Liver (tissue), 9 donors: ENCODE data around the gene TSN. TPM values are rescaled to one million over a fixed set of nuclear protein-coding genes. Genes with fewer than 3 reads are reported as not detected.

Experiments
- DNase-seq: peaks from one replicate; pipeline ENCODE4 v3.0.0-alpha.2; 2017; ENCODE audit warnings: low spot score
- H3K27ac ChIP-seq, 2 donors: one replicate each; pipeline ENCODE4 v1.7.0; 2013; ENCODE audit warnings: inconsistent platforms in 2 of 2, low read length in 2 of 2, control low read depth in 1 of 2, low read depth in 1 of 2, mild to moderate bottlenecking in 1 of 2
- H3K27me3 ChIP-seq, 4 donors: one replicate each; pipeline versions ENCODE4 v1.6.1 to v1.7.0; 2013; ENCODE audit warnings: low read length in 3 of 4, inconsistent platforms in 1 of 4, mild to moderate bottlenecking in 1 of 4, moderate library complexity in 1 of 4; ENCODE audit not compliant: control insufficient read depth in 4 of 4, insufficient read depth in 4 of 4
- H3K36me3 ChIP-seq, 4 donors: one replicate each; pipeline versions ENCODE4 v1.6.1 to v1.7.0; 2013; ENCODE audit warnings: low read length in 3 of 4, mild to moderate bottlenecking in 3 of 4, low read depth in 1 of 4, moderate library complexity in 1 of 4; ENCODE audit not compliant: control insufficient read depth in 4 of 4, insufficient read depth in 3 of 4
- H3K4me1 ChIP-seq, 4 donors: one replicate each; pipeline versions ENCODE4 v1.6.1 to v1.7.0; 2013; ENCODE audit warnings: low read length in 3 of 4, mild to moderate bottlenecking in 3 of 4, moderate library complexity in 1 of 4; ENCODE audit not compliant: control insufficient read depth in 4 of 4, insufficient read depth in 4 of 4
- H3K4me3 ChIP-seq, 3 donors: one replicate each; pipeline versions ENCODE4 v1.6.1 to v1.7.0; 2013; ENCODE audit warnings: low read length in 3 of 3, control low read depth in 1 of 3, low read depth in 1 of 3, mild to moderate bottlenecking in 1 of 3
- H3K9ac ChIP-seq, 2 donors: one replicate each; pipeline ENCODE4 v1.7.0; 2013; ENCODE audit warnings: low read length in 2 of 2, mild to moderate bottlenecking in 2 of 2, moderate library complexity in 2 of 2, control low read depth in 1 of 2, low read depth in 1 of 2
- H3K9me3 ChIP-seq, 4 donors: one replicate each; pipeline versions ENCODE4 v1.6.1 to v1.7.0; 2013; ENCODE audit warnings: low read length in 3 of 4; ENCODE audit not compliant: control insufficient read depth in 4 of 4
- CTCF ChIP-seq: fragments of 150-350 bp; IDR thresholded peaks from 2 replicates; pipeline ENCODE4 v1.5.1; 2017; ENCODE audit warnings: improper control_type of control experiment, low read depth, low read length; ENCODE audit not compliant: missing input control
- FOXA1 ChIP-seq: IDR thresholded peaks from 2 replicates; pipeline ENCODE4 v1.6.1; 2016; ENCODE audit warnings: antibody characterized with exemption
- FOXA2 ChIP-seq: IDR thresholded peaks from 2 replicates; pipeline ENCODE4 v1.6.1; 2016; ENCODE audit warnings: antibody characterized with exemption
- GABPA ChIP-seq, 2 donors: IDR thresholded peaks in 1 of 2; conservative IDR thresholded peaks in 1 of 2; 2 replicates each; pipeline ENCODE4 v1.6.1; 2016; ENCODE audit warnings: antibody characterized with exemption in 2 of 2, mild to moderate bottlenecking in 1 of 2, moderate library complexity in 1 of 2
- HNF4A ChIP-seq, 2 donors: conservative IDR thresholded peaks; 2 replicates each; pipeline ENCODE4 v1.6.1; 2016; ENCODE audit warnings: antibody characterized with exemption in 2 of 2, mild to moderate bottlenecking in 2 of 2
- HNF4G ChIP-seq: IDR thresholded peaks from 2 replicates; pipeline ENCODE4 v1.6.1; 2016; ENCODE audit warnings: antibody characterized with exemption
- MAX ChIP-seq: IDR thresholded peaks from 2 replicates; pipeline ENCODE4 v1.6.1; 2016; ENCODE audit warnings: antibody characterized with exemption
- NR2F2 ChIP-seq: IDR thresholded peaks from 2 replicates; pipeline ENCODE4 v1.6.1; 2016; ENCODE audit warnings: antibody characterized with exemption
- REST ChIP-seq: IDR thresholded peaks from 2 replicates; pipeline ENCODE4 v1.6.1; 2016; ENCODE audit warnings: antibody characterized with exemption, mild to moderate bottlenecking
- RXRA ChIP-seq, 2 donors: IDR thresholded peaks; 2 replicates each; pipeline ENCODE4 v1.6.1; 2017 to 2018; ENCODE audit warnings: antibody characterized with exemption in 2 of 2, mild to moderate bottlenecking in 1 of 2
- SP1 ChIP-seq: IDR thresholded peaks from 2 replicates; pipeline ENCODE4 v1.6.1; 2018; ENCODE audit warnings: antibody characterized with exemption, mild to moderate bottlenecking
- ZBTB33 ChIP-seq: IDR thresholded peaks from 2 replicates; pipeline ENCODE4 v1.6.1; 2016; ENCODE audit warnings: antibody characterized with exemption
- WGBS: extraction: QIAGEN DNeasy Blood & Tissue Kit; methylation state at CpG from one replicate; pipeline ENCODE4 v1.1.7; 2013; 5-methylcytosine and 5-hydroxymethylcytosine counted together
- polyA plus RNA-seq, 2 donors: library from polyadenylated mRNA; stranded (reverse) in 1 of 2; unstranded in 1 of 2; fragments of 200-250 nt in 1 of 2; fragments of >200 nt in 1 of 2; fragmentation: Nextera tagmentation in 1 of 2; extraction: Ambion mirVana in 1 of 2; gene quantifications; one replicate each; pipeline versions ENCODE4 v1.2.1 to v1.2.3, GENCODE V29; 2013 to 2015
- total RNA-seq, 2 donors: library from RNA; depleted of rRNA; stranded (reverse); fragments of >200 nt; gene quantifications; one replicate each; pipeline ENCODE4 v1.2.3, GENCODE V29; 2014
- TF ChIP-seq, protein P1 (sequence below): IDR thresholded peaks from 2 replicates; pipeline ENCODE4 v1.6.1; 2016; ENCODE audit warnings: antibody characterized with exemption
- donor health status: healthy.
- donor health status: healthy.
- donor health status: healthy.
- donor health status: healthy.
- donor health status: healthy.

Gene TSN
- total and polyA plus RNA-seq, 4 donors, result 17.0 to 30.6 (median 17.7) TPM

GRCh38 chr2:121794233-121794632, 38.8 kb downstream of the TSN start:
- Histone ChIP-seq H3K27me3 (no peaks in the 10 kb centered on the region), H3K9ac (no peak overlapping the region), H3K27ac (no peak overlapping the region), H3K4me3 (no peak overlapping the region), H3K4me1 (no peaks in the 10 kb centered on the region), H3K9me3 (peaks cover 0 to 2% (median 1%) of the 10 kb centered on the region in 4 donors), H3K36me3 (no peaks in the 10 kb centered on the region)
- TF ChIP-seq SP1 (no peak), CTCF (no peak), REST (no peak), GABPA (IDR thresholded peaks at IDR 0.05 in 1 of 2, conservative IDR thresholded peaks at IDR 0.05 in 1 of 2) (no peak), NR2F2 (no peak), HNF4G (no peak)
- TF ChIP-seq, protein P1, sequence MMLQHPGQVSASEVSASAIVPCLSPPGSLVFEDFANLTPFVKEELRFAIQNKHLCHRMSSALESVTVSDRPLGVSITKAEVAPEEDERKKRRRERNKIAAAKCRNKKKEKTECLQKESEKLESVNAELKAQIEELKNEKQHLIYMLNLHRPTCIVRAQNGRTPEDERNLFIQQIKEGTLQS, result no peak
- DNase-seq, result no peak
- 84% methylated on average over 6 of the region's 6 CpGs for WGBS

- Histone ChIP-seq H3K9ac (no peak overlapping the region), H3K4me1 (no peaks in the 10 kb centered on the region), H3K36me3 (no peaks in the 10 kb centered on the region), H3K9me3 (no peaks in the 10 kb centered on the region), H3K27ac (no peak overlapping the region), H3K27me3 (no peaks in the 10 kb centered on the region), H3K4me3 (no peak overlapping the region)
- 77% methylated on average over 4 of the region's 4 CpGs for WGBS
- no peak for TF ChIP-seq FOXA1
- TF ChIP-seq RXRA (IDR thresholded peaks at IDR 0.05), result no peak
- TF ChIP-seq FOXA2, result no peak
- TF ChIP-seq NR2F2, result no peak
- no peak for TF ChIP-seq ZBTB33
- TF ChIP-seq MAX, result no peak
- no peak for TF ChIP-seq REST
- TF ChIP-seq HNF4A (conservative IDR thresholded peaks at IDR 0.05), result no peak
- TF ChIP-seq, protein P1, result no peak
- no peak for TF ChIP-seq CTCF
- TF ChIP-seq GABPA (IDR thresholded peaks at IDR 0.05 in 1 of 2, conservative IDR thresholded peaks at IDR 0.05 in 1 of 2), result no peak
- no peak for DNase-seq
These were observed 40.8 kb downstream of the TSN start for GRCh38 chr2:121796239-121796638.
